C4-2B (cell line): ENCODE measurements around the gene PRKCE.
"Not testable (repeated sequence)": the region's sequence is repeated elsewhere in the genome, so short reads cannot be mapped to it uniquely, and the experiment has no call there.

ENCODE experiments used
- H3K27ac ChIP-seq: fragments of 450-650 bp; 2 replicates; pipeline ENCODE4 v1.5.1; 2017
- CTCF ChIP-seq: fragments of 450-650 bp; conservative IDR thresholded peaks from 2 replicates; pipeline ENCODE4 v1.5.1; 2017; ENCODE audit warnings: mild to moderate bottlenecking
- ZFX ChIP-seq: fragments of 450-650 bp; IDR thresholded peaks from 2 replicates; pipeline ENCODE4 v1.6.1; 2017

Gene PRKCE

GRCh38 chr2:45856391-45857274, 205.2 kb downstream of the PRKCE start:
- no peak overlapping the region for H3K27ac ChIP-seq

GRCh38 chr2:45857275-45857609, 205.8 kb downstream of the PRKCE start:
- no peak overlapping the region for H3K27ac ChIP-seq
- no peak for TF ChIP-seq CTCF
- no peak for TF ChIP-seq ZFX

More at GRCh38 chr2:45856391-45857274, 205.2 kb downstream of the PRKCE start:
- TF ChIP-seq CTCF = no peak
- no peak for TF ChIP-seq ZFX

- no peak overlapping the region for H3K27ac ChIP-seq
These were observed 206.5 kb downstream of the PRKCE start for GRCh38 chr2:45857867-45858520.

GRCh38 chr2:45858872-45859271, 207.4 kb downstream of the PRKCE start:
- not testable (repeated sequence) for H3K27ac ChIP-seq

More at GRCh38 chr2:45857867-45858520, 206.5 kb downstream of the PRKCE start:
- TF ChIP-seq ZFX = no peak
- no peak for TF ChIP-seq CTCF

GRCh38 chr2:45859682-45860081, 208.2 kb downstream of the PRKCE start:
- H3K27ac ChIP-seq = no peak overlapping the region

GRCh38 chr2:45860136-45861121, 209.0 kb downstream of the PRKCE start:
- TF ChIP-seq CTCF = no peak
- TF ChIP-seq ZFX = no peak
- no peak overlapping the region for H3K27ac ChIP-seq

More at GRCh38 chr2:45859682-45860081, 208.2 kb downstream of the PRKCE start:
- TF ChIP-seq ZFX (no peak), CTCF (no peak)

GRCh38 chr2:45862843-45863242, 211.4 kb downstream of the PRKCE start:
- no peak for TF ChIP-seq ZFX
- no peak for TF ChIP-seq CTCF
- no peak overlapping the region for H3K27ac ChIP-seq
